ENCODE data around the gene AURKAIP1.
"Not testable (repeated sequence)": the region's sequence is repeated elsewhere in the genome, so short reads cannot be mapped to it uniquely, and the experiment has no call there.

The AURKAIP1 gene

DNA sequence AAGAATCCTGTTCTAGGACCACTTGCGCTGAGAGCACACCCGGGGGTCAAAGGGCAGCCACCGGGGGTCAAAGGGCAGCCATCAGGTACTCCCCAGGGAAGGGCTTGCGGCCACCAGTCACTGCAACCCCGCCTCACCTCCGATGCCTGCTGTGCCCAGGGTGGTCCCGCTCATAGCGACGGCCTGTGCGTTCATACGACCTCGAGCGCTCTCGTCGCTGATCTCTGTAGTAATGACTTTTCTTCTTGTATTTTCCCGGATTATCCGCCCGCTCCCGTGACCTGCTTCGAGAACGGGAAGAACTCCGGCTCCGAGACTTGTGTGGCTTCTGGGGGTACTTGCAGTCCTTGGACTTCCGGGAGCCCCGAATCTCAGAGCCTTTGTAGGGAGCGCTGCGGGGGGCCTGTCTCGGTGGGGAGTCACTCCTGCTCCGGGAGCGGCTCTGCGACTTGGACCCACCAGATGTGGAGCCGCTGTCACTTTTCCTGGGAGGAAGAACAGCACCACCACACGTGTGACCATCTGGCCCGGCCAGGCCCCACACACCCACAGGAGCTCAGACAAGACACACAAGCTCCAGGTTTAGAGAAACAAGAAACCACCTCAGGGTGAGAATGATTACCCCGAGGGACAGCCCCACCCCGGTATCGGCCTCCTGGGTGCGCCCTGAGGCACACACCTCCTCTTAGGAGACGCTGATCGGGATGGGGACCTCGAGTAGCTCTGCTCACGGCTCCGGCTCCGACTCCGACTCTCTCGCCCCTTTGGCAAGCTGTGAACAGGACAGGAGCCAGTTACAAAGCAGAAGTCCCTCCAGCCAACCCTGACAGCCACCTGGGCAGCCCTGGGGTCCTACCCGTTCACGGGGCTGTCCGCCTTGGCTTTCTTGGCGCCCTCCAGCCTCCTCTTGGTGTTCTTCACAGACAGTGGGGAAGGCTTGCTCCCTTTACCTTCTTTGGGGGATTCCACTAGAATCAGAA is 12.4 kb upstream of the AURKAIP1 start:
- FAIRE-seq (no peak), DNase-seq (ENCODE audit: insufficient read length, low spot score) (no peak)
- no peak for TF ChIP-seq PAX5 (IDR thresholded peaks at IDR 0.05; ENCODE audit: insufficient read depth, low read length, severe bottlenecking)
- peak; percentile 20; the same call in 1 of the 2 replicates for TF ChIP-seq POLR2A (IDR thresholded peaks at IDR 0.05; ENCODE audit: low read depth, low read length)
- no peak for TF ChIP-seq SPI1 (IDR thresholded peaks at IDR 0.05; ENCODE audit: low read depth, low read length)
- TF ChIP-seq TAF1 (IDR thresholded peaks at IDR 0.05; ENCODE audit: low read depth, low read length) = no peak
- no peak for TF ChIP-seq POU2F2 (IDR thresholded peaks at IDR 0.05; ENCODE audit: low read depth, low read length)

DNA sequence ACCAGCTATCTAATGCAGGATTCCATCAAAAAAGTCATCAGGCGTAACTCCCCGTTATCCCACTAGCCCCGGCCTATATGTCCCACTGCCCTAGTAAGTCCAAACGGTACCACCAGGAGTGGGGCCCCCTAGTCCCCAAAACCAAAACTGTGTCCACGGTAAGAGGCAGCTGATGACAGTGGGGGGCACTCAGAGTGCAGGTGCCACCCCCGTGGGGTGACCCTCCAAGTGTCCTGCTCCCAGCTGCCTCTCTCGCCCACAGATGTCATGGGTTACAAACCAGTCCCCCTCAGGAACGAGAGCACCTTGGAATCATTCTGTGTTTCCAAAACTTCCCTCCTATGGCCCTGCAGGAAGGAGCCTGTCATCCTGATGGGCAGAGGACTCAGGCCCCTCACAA is 10.9 kb upstream of the AURKAIP1 start:
- no peak for FAIRE-seq
- no peak for DNase-seq (ENCODE audit: insufficient read length, low spot score)
- TF ChIP-seq SPI1 (IDR thresholded peaks at IDR 0.05; ENCODE audit: low read depth, low read length) (no peak), POLR2A (IDR thresholded peaks at IDR 0.05; ENCODE audit: low read depth, low read length) (no peak), POU2F2 (IDR thresholded peaks at IDR 0.05; ENCODE audit: low read depth, low read length) (no peak), PAX5 (IDR thresholded peaks at IDR 0.05; ENCODE audit: insufficient read depth, low read length, severe bottlenecking) (no peak), TAF1 (IDR thresholded peaks at IDR 0.05; ENCODE audit: low read depth, low read length) (no peak), POLR2AphosphoS5 (IDR thresholded peaks at IDR 0.05; ENCODE audit: low read depth, low read length) (no peak; the same call in 1 of the 2 replicates)

DNA sequence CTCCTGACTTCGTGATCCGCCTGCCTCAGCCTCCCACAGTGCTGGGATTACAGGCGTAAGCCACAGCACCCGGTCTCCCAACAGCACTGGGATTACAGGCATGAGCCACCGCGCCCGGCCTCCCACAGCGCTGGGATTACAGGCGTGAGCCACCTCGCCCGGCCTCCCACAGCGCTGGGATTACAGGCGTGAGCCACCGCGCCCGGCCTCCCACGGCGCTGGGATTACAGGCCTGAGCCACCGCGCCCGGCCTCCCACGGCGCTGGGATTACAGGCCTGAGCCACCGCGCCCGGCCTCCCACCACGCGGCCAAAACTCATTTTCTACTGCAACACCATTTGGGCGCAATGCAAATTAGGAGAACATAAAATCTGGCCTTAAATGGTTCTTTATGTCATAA is 10.3 kb upstream of the AURKAIP1 start:
- DNase-seq (ENCODE audit: insufficient read length, low spot score); FAIRE-seq: not testable (repeated sequence)

DNA sequence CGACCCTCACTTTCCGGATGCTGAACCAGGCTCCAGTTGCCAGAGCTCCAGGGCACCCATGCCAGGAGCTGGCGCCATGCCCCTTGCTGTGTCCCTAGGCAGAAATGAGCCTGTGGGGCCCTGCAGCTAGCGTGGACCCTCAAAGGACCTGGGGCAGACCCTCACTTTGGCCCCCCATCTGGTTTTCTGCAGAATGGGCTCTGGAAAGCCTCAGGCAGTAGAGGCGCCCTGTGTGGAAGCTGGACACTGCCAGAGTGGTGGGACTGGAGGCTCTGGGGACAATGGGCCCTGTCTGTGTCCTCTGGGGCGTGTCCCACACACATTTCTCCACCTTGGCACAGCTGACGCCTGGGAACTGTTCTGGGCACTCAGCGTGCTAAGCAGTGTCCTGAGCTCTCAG is 6.3 kb upstream of the AURKAIP1 start:
- DNase-seq (ENCODE audit: insufficient read length, low spot score) = no peak
- FAIRE-seq = no peak
- TF ChIP-seq SPI1 (IDR thresholded peaks at IDR 0.05; ENCODE audit: low read depth, low read length) (no peak), TAF1 (IDR thresholded peaks at IDR 0.05; ENCODE audit: low read depth, low read length) (no peak), POLR2AphosphoS5 (IDR thresholded peaks at IDR 0.05; ENCODE audit: low read depth, low read length) (no peak), POU2F2 (IDR thresholded peaks at IDR 0.05; ENCODE audit: low read depth, low read length) (no peak), POLR2A (IDR thresholded peaks at IDR 0.05; ENCODE audit: low read depth, low read length) (no peak), PAX5 (IDR thresholded peaks at IDR 0.05; ENCODE audit: insufficient read depth, low read length, severe bottlenecking) (no peak)

DNA sequence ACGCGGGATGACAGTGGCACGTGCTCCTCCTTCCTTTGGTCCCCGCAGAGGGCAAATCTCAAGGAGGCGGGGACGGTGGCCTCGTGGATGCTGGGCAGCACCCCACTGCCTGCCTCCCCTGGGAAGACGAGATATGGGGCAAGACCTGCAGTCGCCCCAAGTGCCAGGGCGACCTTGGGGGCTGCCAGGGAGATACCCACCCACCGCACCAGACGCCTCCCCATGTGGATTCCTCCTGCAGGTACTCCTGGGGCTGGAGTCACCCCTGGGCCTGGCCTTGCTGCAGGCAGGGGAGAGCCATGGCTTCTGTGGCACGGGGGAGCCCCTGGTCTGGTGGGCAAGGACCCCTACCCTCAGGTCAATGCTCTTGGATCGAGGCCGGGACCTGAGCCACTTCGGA is 5.9 kb upstream of the AURKAIP1 start:
- FAIRE-seq = no peak

DNA sequence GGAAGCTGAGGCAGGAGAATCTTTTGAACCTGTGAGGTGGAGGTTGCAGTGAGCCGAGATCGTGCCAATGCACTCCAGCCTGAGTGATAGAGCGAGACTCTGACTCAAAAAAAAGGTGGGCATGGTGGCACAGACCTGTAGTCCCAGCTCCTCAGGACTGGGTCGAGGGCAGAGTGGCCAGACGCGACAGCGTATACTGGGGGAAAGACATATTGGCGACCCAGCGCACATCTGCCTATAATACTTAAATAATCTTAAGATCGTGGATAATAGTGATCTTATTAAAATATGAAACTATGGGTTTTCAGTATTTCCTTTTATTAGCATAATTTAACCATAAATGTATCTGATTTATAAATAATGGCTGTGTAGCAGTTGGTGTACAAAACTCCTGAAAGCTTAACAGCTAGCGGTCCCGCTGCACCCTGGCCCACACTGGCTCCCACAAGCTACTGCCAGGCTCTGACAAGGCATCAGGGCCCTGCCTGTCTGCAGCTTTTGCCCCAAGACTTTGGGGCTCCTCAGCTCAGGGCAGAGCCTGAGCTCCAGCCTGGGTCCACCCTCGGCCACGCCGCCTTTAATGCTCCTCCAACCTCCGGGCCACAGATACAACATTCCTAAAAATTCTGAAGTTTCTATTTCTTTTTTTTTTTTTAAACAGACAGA is 2.7 kb upstream of the AURKAIP1 start:
- FAIRE-seq = no peak
- DNase-seq (ENCODE audit: insufficient read length, low spot score) = no peak
- TF ChIP-seq POLR2AphosphoS5 (IDR thresholded peaks at IDR 0.05; ENCODE audit: low read depth, low read length) (no peak), TAF1 (IDR thresholded peaks at IDR 0.05; ENCODE audit: low read depth, low read length) (no peak), SPI1 (IDR thresholded peaks at IDR 0.05; ENCODE audit: low read depth, low read length) (no peak), POLR2A (IDR thresholded peaks at IDR 0.05; ENCODE audit: low read depth, low read length) (no peak), PAX5 (IDR thresholded peaks at IDR 0.05; ENCODE audit: insufficient read depth, low read length, severe bottlenecking) (no peak), POU2F2 (IDR thresholded peaks at IDR 0.05; ENCODE audit: low read depth, low read length) (no peak)

More for the DNA sequence above, 5.9 kb upstream of the AURKAIP1 start:
- DNase-seq (ENCODE audit: insufficient read length, low spot score) = no peak
- TF ChIP-seq POLR2A (IDR thresholded peaks at IDR 0.05; ENCODE audit: low read depth, low read length) (no peak), SPI1 (IDR thresholded peaks at IDR 0.05; ENCODE audit: low read depth, low read length) (no peak), POU2F2 (IDR thresholded peaks at IDR 0.05; ENCODE audit: low read depth, low read length) (no peak), PAX5 (IDR thresholded peaks at IDR 0.05; ENCODE audit: insufficient read depth, low read length, severe bottlenecking) (no peak), TAF1 (IDR thresholded peaks at IDR 0.05; ENCODE audit: low read depth, low read length) (no peak), POLR2AphosphoS5 (IDR thresholded peaks at IDR 0.05; ENCODE audit: low read depth, low read length) (no peak)

DNA sequence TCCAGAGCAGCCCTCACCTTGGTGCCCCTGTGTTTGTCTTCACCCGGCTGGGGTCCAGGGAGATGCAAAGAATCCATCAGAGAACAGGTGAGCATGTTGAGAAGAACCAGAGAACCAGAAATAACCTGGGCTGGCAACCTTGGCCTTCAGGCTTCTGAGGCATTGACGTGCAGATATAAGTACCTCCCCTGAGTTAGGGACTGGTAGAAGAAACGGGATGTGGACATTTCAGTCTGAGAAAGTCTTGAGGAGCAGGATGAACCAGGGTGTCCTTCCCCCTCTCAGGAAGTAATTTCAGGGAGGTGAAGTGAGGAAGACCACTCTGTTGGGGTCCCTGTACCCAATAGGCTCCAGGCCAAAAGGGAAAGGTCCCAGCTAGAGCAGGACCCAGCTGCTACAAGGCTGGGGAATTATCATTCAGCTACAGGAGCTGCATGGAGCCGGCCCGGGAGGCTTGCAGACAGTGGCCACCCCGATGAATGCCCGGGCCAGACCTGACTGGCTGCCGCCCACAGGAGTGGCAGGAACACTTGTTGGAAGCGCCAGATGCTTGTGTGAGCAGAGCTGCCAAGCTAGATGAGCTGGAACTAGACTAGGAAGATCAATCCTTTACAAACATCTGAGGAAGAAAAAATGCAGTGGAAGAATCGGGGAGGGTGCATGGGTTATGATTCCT is 1.7 kb upstream of the AURKAIP1 start:
- FAIRE-seq = no peak
- TF ChIP-seq POLR2AphosphoS5 (IDR thresholded peaks at IDR 0.05; ENCODE audit: low read depth, low read length) = no peak
- no peak for TF ChIP-seq TAF1 (IDR thresholded peaks at IDR 0.05; ENCODE audit: low read depth, low read length)
- no peak for TF ChIP-seq POLR2A (IDR thresholded peaks at IDR 0.05; ENCODE audit: low read depth, low read length)
- TF ChIP-seq PAX5 (IDR thresholded peaks at IDR 0.05; ENCODE audit: insufficient read depth, low read length, severe bottlenecking) = no peak
- TF ChIP-seq SPI1 (IDR thresholded peaks at IDR 0.05; ENCODE audit: low read depth, low read length) = no peak
- no peak for TF ChIP-seq POU2F2 (IDR thresholded peaks at IDR 0.05; ENCODE audit: low read depth, low read length)
- no peak for DNase-seq (ENCODE audit: insufficient read length, low spot score)

DNA sequence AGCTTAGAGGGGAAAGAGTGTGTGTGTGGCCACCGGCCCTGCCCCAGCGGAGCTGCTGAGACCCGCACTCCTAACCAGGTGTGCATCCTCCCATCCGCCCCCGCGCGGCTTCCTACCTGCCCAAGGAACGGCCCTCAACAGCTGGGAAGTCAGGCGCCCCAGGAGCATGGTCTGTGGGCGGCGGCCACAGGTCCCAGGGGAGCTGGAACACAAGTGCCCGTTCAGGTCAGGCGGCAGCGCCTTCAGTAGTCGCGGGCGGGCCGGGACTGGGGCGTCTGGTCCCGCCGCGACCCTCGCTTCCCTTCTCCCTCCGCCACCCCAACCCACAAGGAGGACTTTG is 448 bp downstream of the AURKAIP1 start:
- no peak for TF ChIP-seq TAF1 (IDR thresholded peaks at IDR 0.05; ENCODE audit: low read depth, low read length)
- no peak for TF ChIP-seq POLR2AphosphoS5 (IDR thresholded peaks at IDR 0.05; ENCODE audit: low read depth, low read length)
- TF ChIP-seq SPI1 (IDR thresholded peaks at IDR 0.05; ENCODE audit: low read depth, low read length) = no peak
- FAIRE-seq (peak; percentile 56), DNase-seq (ENCODE audit: insufficient read length, low spot score) (no peak)

DNA sequence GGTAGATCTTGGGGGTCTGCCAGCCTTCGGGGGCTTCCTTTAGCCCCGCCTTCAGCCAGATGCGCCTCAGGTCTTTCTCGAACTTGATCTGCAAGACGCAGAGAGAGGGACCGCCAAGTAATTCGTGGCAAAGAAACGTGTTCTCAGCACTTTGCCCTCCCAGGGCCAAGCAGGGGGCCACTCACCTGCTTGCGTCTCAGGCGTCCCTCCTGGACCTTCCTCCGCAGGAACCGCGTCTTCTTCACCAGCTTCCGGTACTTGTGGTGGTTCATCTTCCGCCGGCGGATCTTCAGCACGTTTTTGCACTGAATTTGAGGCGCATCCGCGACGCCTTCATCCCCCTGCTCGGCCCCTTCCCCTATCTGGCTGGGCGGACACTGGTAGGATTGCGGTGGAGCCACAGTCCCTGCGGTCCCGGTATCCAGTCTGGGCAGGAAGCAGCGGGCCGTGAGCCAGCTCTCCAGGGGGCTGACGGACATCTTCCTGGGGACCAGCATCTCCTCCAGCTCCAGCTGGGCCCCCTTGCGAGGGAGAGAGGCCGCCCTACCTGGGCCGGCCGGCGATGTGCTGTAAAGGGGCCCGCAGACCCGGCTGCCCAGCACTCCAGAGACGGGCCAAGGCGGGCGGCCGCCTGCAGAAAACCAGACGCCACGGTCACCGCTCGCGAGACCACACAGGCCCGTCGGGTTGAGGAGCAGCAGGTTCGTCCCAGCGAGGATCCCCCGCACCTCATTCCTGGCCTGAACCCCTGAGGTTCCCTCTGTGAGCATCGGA is 1.0 kb downstream of the AURKAIP1 start:
- FAIRE-seq (no peak), DNase-seq (ENCODE audit: insufficient read length, low spot score) (no peak)
- TF ChIP-seq PAX5 (IDR thresholded peaks at IDR 0.05; ENCODE audit: insufficient read depth, low read length, severe bottlenecking) (no peak), TAF1 (IDR thresholded peaks at IDR 0.05; ENCODE audit: low read depth, low read length) (no peak), SPI1 (IDR thresholded peaks at IDR 0.05; ENCODE audit: low read depth, low read length) (no peak), POLR2AphosphoS5 (IDR thresholded peaks at IDR 0.05; ENCODE audit: low read depth, low read length) (no peak), POU2F2 (IDR thresholded peaks at IDR 0.05; ENCODE audit: low read depth, low read length) (no peak), POLR2A (IDR thresholded peaks at IDR 0.05; ENCODE audit: low read depth, low read length) (no peak)
